Hepatocyte (in vitro differentiated cells): ENCODE measurements around the gene ATP9B. TPM values are rescaled to one million over a fixed set of nuclear protein-coding genes. Genes with fewer than 3 reads are reported as not detected.

Source experiments
- DNase-seq: peaks from one replicate; pipeline ENCODE4 v3.0.0-alpha.2; 2016; ENCODE audit warnings: low spot score
- H2AFZ ChIP-seq: fragments of 200-600 bp; sonication (generic); 2 replicates; pipeline ENCODE4 v1.6.0; 2016; ENCODE audit warnings: antibody characterized with exemption, mild to moderate bottlenecking
- H3K27ac ChIP-seq: fragments of 200-600 bp; sonication (generic); 2 replicates; pipeline ENCODE4 v1.5.1; 2016; ENCODE audit warnings: mild to moderate bottlenecking
- H3K27me3 ChIP-seq: fragments of 200-600 bp; sonication (generic); 2 replicates; pipeline ENCODE4 v1.6.1; 2016
- H3K36me3 ChIP-seq: fragments of 200-600 bp; sonication (generic); replicated peaks from 2 replicates; pipeline ENCODE4 v1.5.1; 2016; ENCODE audit warnings: low read depth; ENCODE audit not compliant: insufficient read depth
- H3K4me1 ChIP-seq: fragments of 200-600 bp; sonication (generic); 2 replicates; pipeline ENCODE4 v1.5.1; 2016; ENCODE audit warnings: mild to moderate bottlenecking, moderate library complexity; ENCODE audit not compliant: insufficient read depth
- H3K4me2 ChIP-seq: fragments of 200-600 bp; sonication (generic); 2 replicates; pipeline ENCODE4 v1.6.0; 2016
- H3K4me3 ChIP-seq: fragments of 200-600 bp; sonication (generic); 2 replicates; pipeline ENCODE4 v1.5.1; 2016; ENCODE audit warnings: mild to moderate bottlenecking
- H3K79me2 ChIP-seq: fragments of 200-600 bp; sonication (generic); 2 replicates; pipeline ENCODE4 v1.6.0; 2017; ENCODE audit warnings: mild to moderate bottlenecking
- H3K9me2 ChIP-seq: fragments of 200-600 bp; sonication (generic); replicated peaks from 2 replicates; pipeline ENCODE4 v1.6.0; 2017; ENCODE audit warnings: mild to moderate bottlenecking; ENCODE audit not compliant: insufficient read depth
- H3K9me3 ChIP-seq: fragments of 200-600 bp; sonication (generic); 2 replicates; pipeline ENCODE4 v1.5.1; 2016; ENCODE audit warnings: low read depth, mild to moderate bottlenecking
- H4K20me1 ChIP-seq: fragments of 200-600 bp; sonication (generic); 2 replicates; pipeline ENCODE4 v1.6.0; 2016; ENCODE audit warnings: mild to moderate bottlenecking; ENCODE audit not compliant: insufficient read depth, poor library complexity, severe bottlenecking
- EZH2 ChIP-seq: fragments of 200-600 bp; sonication (generic); IDR thresholded peaks from 2 replicates; pipeline ENCODE4 v1.6.1; 2016; ENCODE audit warnings: antibody characterized with exemption, mild to moderate bottlenecking, borderline replicate concordance
- EZH2phosphoT487 ChIP-seq: fragments of 200-600 bp; sonication (generic); IDR thresholded peaks from one replicate; pipeline ENCODE4 v1.6.1; 2018; ENCODE audit warnings: antibody characterized with exemption, mild to moderate bottlenecking, low read depth, moderate library complexity; ENCODE audit not compliant: unreplicated experiment, severe bottlenecking
- WGBS: methylation state at CpG from one replicate; pipeline ENCODE4 v1.1.6; 2016; ENCODE audit warnings: low lambda C conversion rate; ENCODE audit errors: missing lambda C conversion rate; 5-methylcytosine and 5-hydroxymethylcytosine counted together
- polyA plus RNA-seq: library from polyadenylated mRNA; unstranded; fragments of >200 nt; fragmentation: Nextera tagmentation; extraction: Ambion mirVana; gene quantifications from 2 replicates; pipeline ENCODE4 v1.2.1, GENCODE V29; 2016
- total RNA-seq: library from RNA; depleted of rRNA; stranded (reverse); fragments of >200 nt; gene quantifications from 2 replicates; pipeline ENCODE4 v1.2.3, GENCODE V29; 2014
- TF ChIP-seq, protein P1 (sequence below): fragments of 200-600 bp; sonication (generic); IDR thresholded peaks from 2 replicates; pipeline ENCODE4 v1.5.1; 2016; ENCODE audit warnings: antibody characterized with exemption, mild to moderate bottlenecking; ENCODE audit not compliant: poor library complexity

The ATP9B gene
- total and polyA plus RNA-seq, 2 experiments from 2014 or later: 14.6 to 23.8 TPM

DNA sequence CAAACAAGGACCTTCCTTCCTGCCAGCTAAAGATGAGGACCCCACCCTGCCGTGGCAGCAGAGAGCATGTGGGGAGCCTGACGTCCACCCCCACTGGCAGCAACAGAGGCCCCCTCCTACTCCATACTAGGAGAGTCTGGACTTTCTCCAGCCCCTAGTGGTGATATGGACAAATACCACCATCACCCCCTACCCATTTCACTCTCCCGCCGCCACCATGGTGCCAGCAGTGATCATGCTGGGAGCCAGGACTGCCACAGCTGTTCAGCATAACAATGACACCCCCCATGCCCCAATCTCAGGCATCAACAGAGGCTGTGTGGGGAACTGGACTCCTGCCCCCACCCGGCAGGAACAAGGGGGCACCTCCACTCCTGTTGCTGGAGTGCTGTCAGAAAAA lies 42.7 kb upstream of the ATP9B start:
- WGBS: 43% methylated on average over 5 of the region's 5 CpGs
- Histone ChIP-seq H3K4me1 (no peaks in the 10 kb centered on the region), H4K20me1 (no peaks in the 10 kb centered on the region), H2AFZ (no peak overlapping the region), H3K27ac (no peak overlapping the region), H3K4me3 (no peak overlapping the region), H3K4me2 (no peak overlapping the region), H3K9me3 (no peaks in the 10 kb centered on the region), H3K27me3 (no peaks in the 10 kb centered on the region), H3K36me3 (no peaks in the 10 kb centered on the region), H3K9me2 (no peaks in the 10 kb centered on the region), H3K79me2 (no peaks in the 10 kb centered on the region)
- no peak for DNase-seq
- TF ChIP-seq EZH2phosphoT487: no peak
- TF ChIP-seq EZH2: no peak
- TF ChIP-seq, protein P1, sequence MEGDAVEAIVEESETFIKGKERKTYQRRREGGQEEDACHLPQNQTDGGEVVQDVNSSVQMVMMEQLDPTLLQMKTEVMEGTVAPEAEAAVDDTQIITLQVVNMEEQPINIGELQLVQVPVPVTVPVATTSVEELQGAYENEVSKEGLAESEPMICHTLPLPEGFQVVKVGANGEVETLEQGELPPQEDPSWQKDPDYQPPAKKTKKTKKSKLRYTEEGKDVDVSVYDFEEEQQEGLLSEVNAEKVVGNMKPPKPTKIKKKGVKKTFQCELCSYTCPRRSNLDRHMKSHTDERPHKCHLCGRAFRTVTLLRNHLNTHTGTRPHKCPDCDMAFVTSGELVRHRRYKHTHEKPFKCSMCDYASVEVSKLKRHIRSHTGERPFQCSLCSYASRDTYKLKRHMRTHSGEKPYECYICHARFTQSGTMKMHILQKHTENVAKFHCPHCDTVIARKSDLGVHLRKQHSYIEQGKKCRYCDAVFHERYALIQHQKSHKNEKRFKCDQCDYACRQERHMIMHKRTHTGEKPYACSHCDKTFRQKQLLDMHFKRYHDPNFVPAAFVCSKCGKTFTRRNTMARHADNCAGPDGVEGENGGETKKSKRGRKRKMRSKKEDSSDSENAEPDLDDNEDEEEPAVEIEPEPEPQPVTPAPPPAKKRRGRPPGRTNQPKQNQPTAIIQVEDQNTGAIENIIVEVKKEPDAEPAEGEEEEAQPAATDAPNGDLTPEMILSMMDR: no peak

DNA sequence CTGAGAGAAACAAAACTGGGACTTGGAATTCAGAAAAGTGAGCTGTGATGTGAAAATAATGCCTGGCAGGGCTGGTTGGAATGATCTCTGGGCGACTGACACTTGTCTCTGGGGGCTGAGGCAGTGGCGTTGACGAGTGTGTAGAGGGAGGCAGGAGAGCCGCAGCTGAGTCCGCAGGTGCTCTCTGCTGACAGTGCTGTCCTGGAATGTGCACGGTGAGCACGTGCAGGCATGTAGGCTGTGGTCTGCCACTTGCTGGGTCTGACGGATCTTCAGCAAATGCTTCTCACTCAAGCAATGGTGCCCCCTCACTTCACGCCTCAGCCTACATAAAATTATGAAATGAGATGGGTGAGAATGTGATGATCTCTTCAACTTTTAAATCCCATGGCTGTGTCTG lies 38.5 kb upstream of the ATP9B start:
- no peak for TF ChIP-seq EZH2
- TF ChIP-seq EZH2phosphoT487: no peak
- TF ChIP-seq, protein P1: no peak
- no peaks in the 10 kb centered on the region for H3K9me2 ChIP-seq
- WGBS: 85% methylated on average over 9 of the region's 9 CpGs
- no peaks in the 10 kb centered on the region for H3K79me2 ChIP-seq
- no peak for DNase-seq
- no peak overlapping the region for H3K4me2 ChIP-seq
- no peak overlapping the region for H3K4me3 ChIP-seq
- H3K4me1 ChIP-seq: no peaks in the 10 kb centered on the region
- no peaks in the 10 kb centered on the region for H3K9me3 ChIP-seq
- no peak overlapping the region for H3K27ac ChIP-seq
- H2AFZ ChIP-seq: no peak overlapping the region
- no peaks in the 10 kb centered on the region for H3K36me3 ChIP-seq
- no peaks in the 10 kb centered on the region for H4K20me1 ChIP-seq
- H3K27me3 ChIP-seq: no peaks in the 10 kb centered on the region

DNA sequence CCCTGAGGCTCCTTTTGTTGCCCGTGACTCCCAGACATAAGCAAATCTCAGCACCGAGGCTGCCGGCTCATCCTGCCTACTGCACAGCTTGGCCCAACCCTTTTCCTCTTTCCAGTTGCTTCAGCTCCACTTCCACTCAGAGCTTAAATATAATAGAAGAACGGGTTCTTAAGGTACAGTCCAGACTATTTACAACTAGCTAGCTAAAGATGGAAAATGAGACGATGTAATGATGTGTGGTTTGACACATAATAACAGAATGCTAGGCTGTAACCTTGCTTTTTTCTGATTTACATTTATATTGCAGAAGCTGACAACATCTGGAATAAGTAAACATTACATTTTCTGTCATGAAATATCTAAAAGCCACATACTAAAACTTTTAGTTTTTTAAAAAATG lies 26.9 kb upstream of the ATP9B start:
- H4K20me1 ChIP-seq: no peaks in the 10 kb centered on the region
- H3K27ac ChIP-seq: peak overlapping the region; percentile 27
- no peaks in the 10 kb centered on the region for H3K36me3 ChIP-seq
- no peaks in the 10 kb centered on the region for H3K4me1 ChIP-seq
- no peak overlapping the region for H3K4me2 ChIP-seq
- no peaks in the 10 kb centered on the region for H3K9me2 ChIP-seq
- H3K9me3 ChIP-seq: no peaks in the 10 kb centered on the region
- H3K79me2 ChIP-seq: no peaks in the 10 kb centered on the region
- no peak overlapping the region for H2AFZ ChIP-seq
- no peak for DNase-seq
- 68% methylated on average over 5 of the region's 5 CpGs for WGBS
- no peak overlapping the region for H3K4me3 ChIP-seq
- TF ChIP-seq EZH2phosphoT487: no peak
- no peak for TF ChIP-seq EZH2
- TF ChIP-seq, protein P1: no peak
- no peaks in the 10 kb centered on the region for H3K27me3 ChIP-seq

DNA sequence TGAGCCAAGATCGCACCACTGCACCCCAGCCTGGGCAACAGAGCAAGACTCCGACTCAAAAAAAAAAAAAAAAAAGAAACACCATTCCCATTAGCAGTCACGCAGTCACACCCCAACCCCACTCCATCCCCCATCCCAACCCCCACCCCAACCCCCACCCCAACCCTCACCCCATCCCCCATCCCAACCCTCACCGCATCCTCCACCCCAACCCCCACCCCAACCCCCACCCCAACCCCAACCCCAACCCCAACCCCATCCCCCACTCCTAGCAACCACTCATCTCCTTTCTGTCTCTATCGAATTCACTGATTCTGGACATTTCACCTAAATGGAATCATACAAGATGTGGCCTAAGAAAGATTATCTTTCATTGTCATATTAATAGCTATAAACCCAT lies 25.9 kb upstream of the ATP9B start:
- WGBS: 72% methylated on average over 2 of the region's 5 CpGs
- Histone ChIP-seq H2AFZ (no peak overlapping the region), H3K4me3 (no peak overlapping the region), H3K9me2 (no peaks in the 10 kb centered on the region), H3K27me3 (no peaks in the 10 kb centered on the region), H3K36me3 (no peaks in the 10 kb centered on the region), H3K79me2 (no peaks in the 10 kb centered on the region), H3K4me1 (no peaks in the 10 kb centered on the region), H3K4me2 (no peak overlapping the region), H3K27ac (no peak overlapping the region), H4K20me1 (no peaks in the 10 kb centered on the region), H3K9me3 (no peaks in the 10 kb centered on the region)
- TF ChIP-seq, protein P1: no peak
- TF ChIP-seq EZH2phosphoT487 (no peak), EZH2 (no peak)
- peak; percentile 25 for DNase-seq
